K562 (cell line): ENCODE measurements around the gene HPD. TPM values are rescaled to one million over a fixed set of nuclear protein-coding genes. Genes with fewer than 3 reads are reported as not detected.

Source experiments
- BRD9 ChIP-seq: fragments of 450-650 bp; IDR thresholded peaks from 2 replicates; pipeline ENCODE4 v1.6.1; 2018; ENCODE audit warnings: low read depth; ENCODE audit not compliant: partially characterized antibody
- HOXB6 ChIP-seq: fragments of 250-450 bp; sonication (Bioruptor Pico); IDR thresholded peaks from 2 replicates; pipeline ENCODE4 v1.5.1; 2022; ENCODE audit warnings: mild to moderate bottlenecking, borderline replicate concordance
- JUNB ChIP-seq: fragments of 450-650 bp; formaldehyde crosslinking; conservative IDR thresholded peaks from 2 replicates; pipeline ENCODE4 v1.4.0; 2020; ENCODE audit warnings: mild to moderate bottlenecking
- LCOR ChIP-seq: sonication (generic); formaldehyde crosslinking; IDR thresholded peaks from 2 replicates; pipeline ENCODE4 v1.8.0; 2022; ENCODE audit warnings: mild to moderate bottlenecking, missing genetic modification reagents
- MCM3 ChIP-seq: fragments of 450-650 bp; IDR thresholded peaks from 2 replicates; pipeline ENCODE4 v1.6.1; 2016
- NONO ChIP-seq, 2 experiments: fragments of 200-400 bp in 1 of 2; fragments of 450-650 bp in 1 of 2; formaldehyde crosslinking in 1 of 2; IDR thresholded peaks; 2 replicates each; pipeline ENCODE4 v1.6.1; 2017; ENCODE audit warnings: low read depth in 2 of 2, mild to moderate bottlenecking in 2 of 2, moderate library complexity in 2 of 2, low read length in 1 of 2
- OTX1 ChIP-seq: fragments of 450-650 bp; formaldehyde crosslinking; IDR thresholded peaks from 2 replicates; pipeline ENCODE4 v1.4.0; 2022; ENCODE audit warnings: mild to moderate bottlenecking
- POLR2H ChIP-seq: IDR thresholded peaks from 2 replicates; pipeline ENCODE4 v1.6.1; 2016; ENCODE audit warnings: missing genetic modification characterization, low read depth, mild to moderate bottlenecking, control low read depth, missing compliant biosample characterization, moderate library complexity
- SLC30A9 ChIP-seq: fragments of 250-450 bp; sonication (Bioruptor Pico); IDR thresholded peaks from 2 replicates; pipeline ENCODE4 v1.8.0; 2022; ENCODE audit warnings: mild to moderate bottlenecking, moderate library complexity
- ZNF436 ChIP-seq: fragments of 250-450, 450-650 bp; sonication (Bioruptor Pico); formaldehyde crosslinking; IDR thresholded peaks from 2 replicates; pipeline ENCODE4 v1.7.0; 2020; ENCODE audit warnings: mild to moderate bottlenecking
- ZNF583 ChIP-seq: fragments of 250-450 bp; sonication (Bioruptor Pico); IDR thresholded peaks from 2 replicates; pipeline ENCODE4 v1.4.0; 2020
- ZSCAN32 ChIP-seq: fragments of 450-650 bp; formaldehyde crosslinking; IDR thresholded peaks from 2 replicates; pipeline ENCODE4 v1.4.0; 2020; ENCODE audit warnings: mild to moderate bottlenecking, moderate library complexity
- polyA plus RNA-seq, 8 experiments: library from polyadenylated mRNA; depleted of rRNA in 4 of 8; stranded (reverse) in 5 of 8; unstranded in 3 of 8; fragments of >200 nt; fragmentation: Nextera tagmentation in 2 of 8; fragmentation: Illumina TruSeq in 1 of 8; extraction: Ambion mirVana in 2 of 8; extraction: Trizol in 1 of 8; gene quantifications; 2 replicates each; pipeline versions ENCODE4 v1.2.1 to v1.2.3, GENCODE V29; 2011 to 2014; ENCODE audit warnings: inconsistent platforms in 1 of 8, missing spikeins in 1 of 8
- total RNA-seq, 7 experiments: library from RNA; depleted of rRNA in 6 of 7; stranded (reverse); fragments of >200 nt in 6 of 7; fragmentation: Illumina TruSeq in 2 of 7; extraction: Trizol in 2 of 7; gene quantifications; 2 replicates each; pipeline versions ENCODE4 v1.2.1 to v1.2.3, GENCODE V29; 2011 to 2021; ENCODE audit warnings: low replicate concordance in 1 of 7
- TF ChIP-seq, protein P1 (sequence below): fragments of 450-650 bp; IDR thresholded peaks from 2 replicates; pipeline ENCODE4 v1.6.1; 2018; ENCODE audit not compliant: partially characterized antibody
- TF ChIP-seq, protein P2 (sequence below), 2 experiments: fragments of 150-350 bp in 1 of 2; IDR thresholded peaks; 2 replicates each; pipeline ENCODE4 v1.6.1; 2012 to 2016; ENCODE audit warnings: low read depth in 2 of 2, low read length in 2 of 2, mild to moderate bottlenecking in 1 of 2, moderate library complexity in 1 of 2
- TF ChIP-seq, protein P3 (sequence below): sonication (generic); formaldehyde crosslinking; IDR thresholded peaks from 2 replicates; pipeline ENCODE4 v1.5.0; 2020; ENCODE audit warnings: missing genetic modification reagents
- TF ChIP-seq, protein P4 (sequence below): fragments of 250-450 bp; sonication (Bioruptor Pico); IDR thresholded peaks from 2 replicates; pipeline ENCODE4 v1.4.0; 2020; ENCODE audit warnings: mild to moderate bottlenecking, moderate library complexity

Gene HPD
- total and polyA plus RNA-seq, 9 of the 15 experiments (the other 6 are each of a cell fraction or from before 2014, with no cell fraction given): 0.06 to 0.29 (median 0.07) TPM; not detected in 4

DNA sequence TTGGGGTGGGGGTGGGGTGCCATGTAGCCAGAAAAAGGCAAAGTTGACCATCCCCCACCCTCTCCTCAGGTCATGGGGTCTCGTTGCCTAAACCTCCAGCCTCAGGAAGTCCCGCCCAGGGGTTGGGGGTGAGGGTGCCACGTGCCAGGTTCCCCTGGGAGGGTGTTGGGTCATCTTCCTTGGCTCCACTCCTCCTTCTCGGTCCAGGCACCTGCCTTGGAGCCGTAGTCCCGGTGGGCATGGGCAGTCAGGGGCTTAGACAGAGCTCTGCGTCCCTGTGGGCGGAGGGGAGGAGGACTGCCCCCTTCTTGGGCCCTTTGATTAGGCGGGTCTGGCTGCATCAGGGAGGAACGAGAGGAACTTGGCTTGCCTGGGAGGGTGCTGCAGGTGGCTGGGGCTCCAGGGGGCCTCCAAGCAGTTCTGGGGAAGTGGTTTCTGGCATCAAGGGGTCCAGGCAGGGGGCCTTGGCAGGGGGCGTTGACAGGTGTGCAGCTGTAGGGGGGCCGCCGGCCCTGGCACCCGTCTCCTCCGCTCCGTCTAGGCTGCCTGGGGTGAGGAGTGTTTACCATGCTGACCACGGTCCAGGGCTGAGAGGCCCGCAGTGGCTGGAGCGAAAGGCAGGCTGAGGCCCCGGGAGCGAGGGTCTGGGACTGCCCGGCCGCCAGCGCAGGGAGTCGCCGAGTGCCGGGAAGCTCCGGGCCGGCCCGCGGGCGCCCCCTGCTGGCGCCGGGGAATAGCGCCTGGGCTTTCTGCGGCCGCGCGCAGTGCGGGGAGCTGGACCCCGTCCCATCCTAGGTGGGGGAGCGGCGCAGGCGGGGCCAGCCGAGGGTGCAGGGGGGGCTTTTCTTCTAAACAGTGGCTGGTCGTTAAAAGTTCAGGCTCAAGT, 47.0 kb downstream of the HPD start (continued):
- TF ChIP-seq, protein P1, sequence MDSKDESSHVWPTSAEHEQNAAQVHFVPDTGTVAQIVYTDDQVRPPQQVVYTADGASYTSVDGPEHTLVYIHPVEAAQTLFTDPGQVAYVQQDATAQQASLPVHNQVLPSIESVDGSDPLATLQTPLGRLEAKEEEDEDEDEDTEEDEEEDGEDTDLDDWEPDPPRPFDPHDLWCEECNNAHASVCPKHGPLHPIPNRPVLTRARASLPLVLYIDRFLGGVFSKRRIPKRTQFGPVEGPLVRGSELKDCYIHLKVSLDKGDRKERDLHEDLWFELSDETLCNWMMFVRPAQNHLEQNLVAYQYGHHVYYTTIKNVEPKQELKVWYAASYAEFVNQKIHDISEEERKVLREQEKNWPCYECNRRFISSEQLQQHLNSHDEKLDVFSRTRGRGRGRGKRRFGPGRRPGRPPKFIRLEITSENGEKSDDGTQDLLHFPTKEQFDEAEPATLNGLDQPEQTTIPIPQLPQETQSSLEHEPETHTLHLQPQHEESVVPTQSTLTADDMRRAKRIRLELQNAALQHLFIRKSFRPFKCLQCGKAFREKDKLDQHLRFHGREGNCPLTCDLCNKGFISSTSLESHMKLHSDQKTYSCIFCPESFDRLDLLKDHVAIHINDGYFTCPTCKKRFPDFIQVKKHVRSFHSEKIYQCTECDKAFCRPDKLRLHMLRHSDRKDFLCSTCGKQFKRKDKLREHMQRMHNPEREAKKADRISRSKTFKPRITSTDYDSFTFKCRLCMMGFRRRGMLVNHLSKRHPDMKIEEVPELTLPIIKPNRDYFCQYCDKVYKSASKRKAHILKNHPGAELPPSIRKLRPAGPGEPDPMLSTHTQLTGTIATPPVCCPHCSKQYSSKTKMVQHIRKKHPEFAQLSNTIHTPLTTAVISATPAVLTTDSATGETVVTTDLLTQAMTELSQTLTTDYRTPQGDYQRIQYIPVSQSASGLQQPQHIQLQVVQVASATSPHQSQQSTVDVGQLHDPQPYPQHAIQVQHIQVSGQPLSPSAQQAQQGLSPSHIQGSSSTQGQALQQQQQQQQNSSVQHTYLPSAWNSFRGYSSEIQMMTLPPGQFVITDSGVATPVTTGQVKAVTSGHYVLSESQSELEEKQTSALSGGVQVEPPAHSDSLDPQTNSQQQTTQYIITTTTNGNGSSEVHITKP: no peak
- TF ChIP-seq JUNB (CRISPR knock-in tag) (no peak), HOXB6 (CRISPR knock-in tag) (no peak), ZSCAN32 (CRISPR knock-in tag) (no peak), NONO (IDR thresholded peaks at IDR 0.05; ENCODE audit: low read depth in 2 of 2, low read length in 1 of 2) (peak in 1 of 2 experiments; percentile 55; a peak in 1 of 4 replicates), ZNF583 (CRISPR knock-in tag) (no peak), ZNF436 (CRISPR knock-in tag) (no peak), OTX1 (no peak), BRD9 (no peak), POLR2H (tag) (no peak), SLC30A9 (no peak), LCOR (CRISPR knock-in tag) (no peak), MCM3 (no peak)
- TF ChIP-seq, protein P2, sequence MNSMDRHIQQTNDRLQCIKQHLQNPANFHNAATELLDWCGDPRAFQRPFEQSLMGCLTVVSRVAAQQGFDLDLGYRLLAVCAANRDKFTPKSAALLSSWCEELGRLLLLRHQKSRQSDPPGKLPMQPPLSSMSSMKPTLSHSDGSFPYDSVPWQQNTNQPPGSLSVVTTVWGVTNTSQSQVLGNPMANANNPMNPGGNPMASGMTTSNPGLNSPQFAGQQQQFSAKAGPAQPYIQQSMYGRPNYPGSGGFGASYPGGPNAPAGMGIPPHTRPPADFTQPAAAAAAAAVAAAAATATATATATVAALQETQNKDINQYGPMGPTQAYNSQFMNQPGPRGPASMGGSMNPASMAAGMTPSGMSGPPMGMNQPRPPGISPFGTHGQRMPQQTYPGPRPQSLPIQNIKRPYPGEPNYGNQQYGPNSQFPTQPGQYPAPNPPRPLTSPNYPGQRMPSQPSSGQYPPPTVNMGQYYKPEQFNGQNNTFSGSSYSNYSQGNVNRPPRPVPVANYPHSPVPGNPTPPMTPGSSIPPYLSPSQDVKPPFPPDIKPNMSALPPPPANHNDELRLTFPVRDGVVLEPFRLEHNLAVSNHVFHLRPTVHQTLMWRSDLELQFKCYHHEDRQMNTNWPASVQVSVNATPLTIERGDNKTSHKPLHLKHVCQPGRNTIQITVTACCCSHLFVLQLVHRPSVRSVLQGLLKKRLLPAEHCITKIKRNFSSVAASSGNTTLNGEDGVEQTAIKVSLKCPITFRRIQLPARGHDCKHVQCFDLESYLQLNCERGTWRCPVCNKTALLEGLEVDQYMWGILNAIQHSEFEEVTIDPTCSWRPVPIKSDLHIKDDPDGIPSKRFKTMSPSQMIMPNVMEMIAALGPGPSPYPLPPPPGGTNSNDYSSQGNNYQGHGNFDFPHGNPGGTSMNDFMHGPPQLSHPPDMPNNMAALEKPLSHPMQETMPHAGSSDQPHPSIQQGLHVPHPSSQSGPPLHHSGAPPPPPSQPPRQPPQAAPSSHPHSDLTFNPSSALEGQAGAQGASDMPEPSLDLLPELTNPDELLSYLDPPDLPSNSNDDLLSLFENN (IDR thresholded peaks at IDR 0.05; ENCODE audit: low read depth in 2 of 2, low read length in 2 of 2): no peak
- TF ChIP-seq, protein P3, sequence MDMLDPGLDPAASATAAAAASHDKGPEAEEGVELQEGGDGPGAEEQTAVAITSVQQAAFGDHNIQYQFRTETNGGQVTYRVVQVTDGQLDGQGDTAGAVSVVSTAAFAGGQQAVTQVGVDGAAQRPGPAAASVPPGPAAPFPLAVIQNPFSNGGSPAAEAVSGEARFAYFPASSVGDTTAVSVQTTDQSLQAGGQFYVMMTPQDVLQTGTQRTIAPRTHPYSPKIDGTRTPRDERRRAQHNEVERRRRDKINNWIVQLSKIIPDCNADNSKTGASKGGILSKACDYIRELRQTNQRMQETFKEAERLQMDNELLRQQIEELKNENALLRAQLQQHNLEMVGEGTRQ: no peak
- TF ChIP-seq, protein P4, sequence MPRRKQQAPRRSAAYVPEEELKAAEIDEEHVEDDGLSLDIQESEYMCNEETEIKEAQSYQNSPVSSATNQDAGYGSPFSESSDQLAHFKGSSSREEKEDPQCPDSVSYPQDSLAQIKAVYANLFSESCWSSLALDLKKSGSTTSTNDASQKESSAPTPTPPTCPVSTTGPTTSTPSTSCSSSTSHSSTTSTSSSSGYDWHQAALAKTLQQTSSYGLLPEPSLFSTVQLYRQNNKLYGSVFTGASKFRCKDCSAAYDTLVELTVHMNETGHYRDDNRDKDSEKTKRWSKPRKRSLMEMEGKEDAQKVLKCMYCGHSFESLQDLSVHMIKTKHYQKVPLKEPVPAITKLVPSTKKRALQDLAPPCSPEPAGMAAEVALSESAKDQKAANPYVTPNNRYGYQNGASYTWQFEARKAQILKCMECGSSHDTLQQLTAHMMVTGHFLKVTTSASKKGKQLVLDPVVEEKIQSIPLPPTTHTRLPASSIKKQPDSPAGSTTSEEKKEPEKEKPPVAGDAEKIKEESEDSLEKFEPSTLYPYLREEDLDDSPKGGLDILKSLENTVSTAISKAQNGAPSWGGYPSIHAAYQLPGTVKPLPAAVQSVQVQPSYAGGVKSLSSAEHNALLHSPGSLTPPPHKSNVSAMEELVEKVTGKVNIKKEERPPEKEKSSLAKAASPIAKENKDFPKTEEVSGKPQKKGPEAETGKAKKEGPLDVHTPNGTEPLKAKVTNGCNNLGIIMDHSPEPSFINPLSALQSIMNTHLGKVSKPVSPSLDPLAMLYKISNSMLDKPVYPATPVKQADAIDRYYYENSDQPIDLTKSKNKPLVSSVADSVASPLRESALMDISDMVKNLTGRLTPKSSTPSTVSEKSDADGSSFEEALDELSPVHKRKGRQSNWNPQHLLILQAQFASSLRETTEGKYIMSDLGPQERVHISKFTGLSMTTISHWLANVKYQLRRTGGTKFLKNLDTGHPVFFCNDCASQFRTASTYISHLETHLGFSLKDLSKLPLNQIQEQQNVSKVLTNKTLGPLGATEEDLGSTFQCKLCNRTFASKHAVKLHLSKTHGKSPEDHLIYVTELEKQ: no peak
